SK-N-MC (cell line): ENCODE results near the gene TTPAL.

ENCODE experiments used
- EZH2 ChIP-seq: fragments of 200-600 bp; sonication (generic); IDR thresholded peaks from one replicate; pipeline ENCODE4 v1.6.1; 2017; ENCODE audit warnings: antibody characterized with exemption
- POLR2AphosphoS5 ChIP-seq: IDR thresholded peaks from 2 replicates; pipeline ENCODE4 v1.6.1; 2012; ENCODE audit warnings: mild to moderate bottlenecking, low read depth, low read length, borderline replicate concordance

DNA sequence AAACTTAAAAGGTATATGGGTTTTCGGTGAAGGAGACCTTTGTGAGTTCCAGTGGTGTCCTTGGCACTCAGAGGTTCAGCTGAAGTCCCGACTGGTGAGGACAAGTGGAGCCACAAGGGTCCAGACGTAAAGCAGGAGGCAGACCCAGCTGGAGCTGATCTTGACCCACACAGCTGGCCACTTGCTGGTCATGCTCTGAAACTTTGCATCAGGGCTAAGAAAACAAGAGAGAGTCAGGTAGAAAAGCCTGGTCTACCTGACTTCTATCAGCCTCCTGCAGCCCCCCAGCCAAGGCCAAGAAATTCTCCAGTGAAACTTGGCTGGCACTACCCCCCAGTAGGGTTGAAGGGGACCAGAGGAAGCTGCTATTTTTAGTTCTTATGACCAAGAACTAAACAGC is 24.5 kb downstream of the TTPAL start:
- no peak for TF ChIP-seq EZH2
- TF ChIP-seq POLR2AphosphoS5, result no peak
